Measurements from ENCODE around the gene KDM6A. TPM values are rescaled to one million over a fixed set of nuclear protein-coding genes. Genes with fewer than 3 reads are reported as not detected.

KDM6A gene
- total and polyA plus RNA-seq, 2 of the 13 experiments (the other 11 are each of a cell fraction or from before 2014, with no cell fraction given): 16.7 to 18.2 TPM

DNA sequence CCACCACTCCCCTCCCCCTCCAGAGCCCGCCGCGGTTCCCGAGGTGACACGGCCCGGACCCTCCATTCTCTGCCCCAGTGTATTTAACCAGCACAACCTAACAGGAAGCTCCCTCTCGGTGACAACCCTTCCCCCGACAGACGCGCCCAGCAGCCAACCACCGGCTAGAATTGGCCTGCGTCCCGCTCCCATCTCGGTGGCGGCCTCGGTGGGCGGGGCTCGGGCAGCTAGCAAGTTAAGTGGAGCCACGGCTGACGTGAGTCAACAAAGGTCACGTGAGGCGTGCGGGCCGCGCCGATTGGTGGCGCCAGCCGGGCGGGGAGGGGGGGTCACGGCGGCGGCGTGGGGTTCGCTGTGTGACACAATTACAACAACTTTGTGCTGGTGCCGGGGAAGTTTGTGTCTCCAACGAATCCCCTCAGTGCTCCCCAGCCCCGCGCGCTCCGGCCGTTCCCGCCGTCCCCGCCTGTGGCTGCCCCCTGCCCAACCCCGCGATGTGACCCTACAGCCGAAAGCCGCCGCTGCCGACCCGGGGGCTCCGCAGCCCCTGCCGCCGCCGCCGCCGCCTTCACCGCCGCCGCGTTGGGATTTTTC, at the start of gene KDM6A (continued):
- TF ChIP-seq, protein P1, sequence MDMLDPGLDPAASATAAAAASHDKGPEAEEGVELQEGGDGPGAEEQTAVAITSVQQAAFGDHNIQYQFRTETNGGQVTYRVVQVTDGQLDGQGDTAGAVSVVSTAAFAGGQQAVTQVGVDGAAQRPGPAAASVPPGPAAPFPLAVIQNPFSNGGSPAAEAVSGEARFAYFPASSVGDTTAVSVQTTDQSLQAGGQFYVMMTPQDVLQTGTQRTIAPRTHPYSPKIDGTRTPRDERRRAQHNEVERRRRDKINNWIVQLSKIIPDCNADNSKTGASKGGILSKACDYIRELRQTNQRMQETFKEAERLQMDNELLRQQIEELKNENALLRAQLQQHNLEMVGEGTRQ (IDR thresholded peaks at IDR 0.05; ENCODE audit: low read depth, low read length): peak; percentile 88
- TF ChIP-seq, protein P1 (CRISPR knock-in tag; IDR thresholded peaks at IDR 0.05; ENCODE audit: borderline replicate concordance): peak; percentile 94; the same call in 1 of the 2 replicates
- TF ChIP-seq, protein P2, sequence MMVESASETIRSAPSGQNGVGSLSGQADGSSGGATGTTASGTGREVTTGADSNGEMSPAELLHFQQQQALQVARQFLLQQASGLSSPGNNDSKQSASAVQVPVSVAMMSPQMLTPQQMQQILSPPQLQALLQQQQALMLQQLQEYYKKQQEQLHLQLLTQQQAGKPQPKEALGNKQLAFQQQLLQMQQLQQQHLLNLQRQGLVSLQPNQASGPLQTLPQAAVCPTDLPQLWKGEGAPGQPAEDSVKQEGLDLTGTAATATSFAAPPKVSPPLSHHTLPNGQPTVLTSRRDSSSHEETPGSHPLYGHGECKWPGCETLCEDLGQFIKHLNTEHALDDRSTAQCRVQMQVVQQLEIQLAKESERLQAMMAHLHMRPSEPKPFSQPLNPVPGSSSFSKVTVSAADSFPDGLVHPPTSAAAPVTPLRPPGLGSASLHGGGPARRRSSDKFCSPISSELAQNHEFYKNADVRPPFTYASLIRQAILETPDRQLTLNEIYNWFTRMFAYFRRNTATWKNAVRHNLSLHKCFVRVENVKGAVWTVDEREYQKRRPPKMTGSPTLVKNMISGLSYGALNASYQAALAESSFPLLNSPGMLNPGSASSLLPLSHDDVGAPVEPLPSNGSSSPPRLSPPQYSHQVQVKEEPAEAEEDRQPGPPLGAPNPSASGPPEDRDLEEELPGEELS (CRISPR knock-in tag; IDR thresholded peaks at IDR 0.05): peak; percentile 28; the same call in 1 of the 2 replicates
- no peak; the same call in 1 of the 2 replicates for TF ChIP-seq NFKB2 (CRISPR knock-in tag; IDR thresholded peaks at IDR 0.05; ENCODE audit: borderline replicate concordance)
- no peak for TF ChIP-seq ZNF17 (CRISPR knock-in tag; IDR thresholded peaks at IDR 0.05)
- TF ChIP-seq, protein P3, sequence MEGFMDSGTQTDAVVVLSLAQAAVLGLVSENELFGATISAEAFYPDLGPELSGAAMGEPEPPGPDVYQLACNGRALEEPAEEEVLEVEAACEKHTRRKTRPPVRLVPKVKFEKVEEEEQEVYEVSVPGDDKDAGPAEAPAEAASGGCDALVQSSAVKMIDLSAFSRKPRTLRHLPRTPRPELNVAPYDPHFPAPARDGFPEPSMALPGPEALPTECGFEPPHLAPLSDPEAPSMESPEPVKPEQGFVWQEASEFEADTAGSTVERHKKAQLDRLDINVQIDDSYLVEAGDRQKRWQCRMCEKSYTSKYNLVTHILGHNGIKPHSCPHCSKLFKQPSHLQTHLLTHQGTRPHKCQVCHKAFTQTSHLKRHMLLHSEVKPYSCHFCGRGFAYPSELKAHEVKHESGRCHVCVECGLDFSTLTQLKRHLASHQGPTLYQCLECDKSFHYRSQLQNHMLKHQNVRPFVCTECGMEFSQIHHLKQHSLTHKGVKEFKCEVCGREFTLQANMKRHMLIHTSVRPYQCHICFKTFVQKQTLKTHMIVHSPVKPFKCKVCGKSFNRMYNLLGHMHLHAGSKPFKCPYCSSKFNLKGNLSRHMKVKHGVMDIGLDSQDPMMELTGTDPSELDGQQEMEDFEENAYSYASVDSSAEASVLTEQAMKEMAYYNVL (CRISPR knock-in tag; IDR thresholded peaks at IDR 0.05; ENCODE audit: borderline replicate concordance): no peak
- 0 out of 2 replicates have a peak, but pooled peaks have one; percentile 20 for TF ChIP-seq ZSCAN21 (CRISPR knock-in tag; IDR thresholded peaks at IDR 0.05; ENCODE audit: borderline replicate concordance)
- TF ChIP-seq, protein P4, sequence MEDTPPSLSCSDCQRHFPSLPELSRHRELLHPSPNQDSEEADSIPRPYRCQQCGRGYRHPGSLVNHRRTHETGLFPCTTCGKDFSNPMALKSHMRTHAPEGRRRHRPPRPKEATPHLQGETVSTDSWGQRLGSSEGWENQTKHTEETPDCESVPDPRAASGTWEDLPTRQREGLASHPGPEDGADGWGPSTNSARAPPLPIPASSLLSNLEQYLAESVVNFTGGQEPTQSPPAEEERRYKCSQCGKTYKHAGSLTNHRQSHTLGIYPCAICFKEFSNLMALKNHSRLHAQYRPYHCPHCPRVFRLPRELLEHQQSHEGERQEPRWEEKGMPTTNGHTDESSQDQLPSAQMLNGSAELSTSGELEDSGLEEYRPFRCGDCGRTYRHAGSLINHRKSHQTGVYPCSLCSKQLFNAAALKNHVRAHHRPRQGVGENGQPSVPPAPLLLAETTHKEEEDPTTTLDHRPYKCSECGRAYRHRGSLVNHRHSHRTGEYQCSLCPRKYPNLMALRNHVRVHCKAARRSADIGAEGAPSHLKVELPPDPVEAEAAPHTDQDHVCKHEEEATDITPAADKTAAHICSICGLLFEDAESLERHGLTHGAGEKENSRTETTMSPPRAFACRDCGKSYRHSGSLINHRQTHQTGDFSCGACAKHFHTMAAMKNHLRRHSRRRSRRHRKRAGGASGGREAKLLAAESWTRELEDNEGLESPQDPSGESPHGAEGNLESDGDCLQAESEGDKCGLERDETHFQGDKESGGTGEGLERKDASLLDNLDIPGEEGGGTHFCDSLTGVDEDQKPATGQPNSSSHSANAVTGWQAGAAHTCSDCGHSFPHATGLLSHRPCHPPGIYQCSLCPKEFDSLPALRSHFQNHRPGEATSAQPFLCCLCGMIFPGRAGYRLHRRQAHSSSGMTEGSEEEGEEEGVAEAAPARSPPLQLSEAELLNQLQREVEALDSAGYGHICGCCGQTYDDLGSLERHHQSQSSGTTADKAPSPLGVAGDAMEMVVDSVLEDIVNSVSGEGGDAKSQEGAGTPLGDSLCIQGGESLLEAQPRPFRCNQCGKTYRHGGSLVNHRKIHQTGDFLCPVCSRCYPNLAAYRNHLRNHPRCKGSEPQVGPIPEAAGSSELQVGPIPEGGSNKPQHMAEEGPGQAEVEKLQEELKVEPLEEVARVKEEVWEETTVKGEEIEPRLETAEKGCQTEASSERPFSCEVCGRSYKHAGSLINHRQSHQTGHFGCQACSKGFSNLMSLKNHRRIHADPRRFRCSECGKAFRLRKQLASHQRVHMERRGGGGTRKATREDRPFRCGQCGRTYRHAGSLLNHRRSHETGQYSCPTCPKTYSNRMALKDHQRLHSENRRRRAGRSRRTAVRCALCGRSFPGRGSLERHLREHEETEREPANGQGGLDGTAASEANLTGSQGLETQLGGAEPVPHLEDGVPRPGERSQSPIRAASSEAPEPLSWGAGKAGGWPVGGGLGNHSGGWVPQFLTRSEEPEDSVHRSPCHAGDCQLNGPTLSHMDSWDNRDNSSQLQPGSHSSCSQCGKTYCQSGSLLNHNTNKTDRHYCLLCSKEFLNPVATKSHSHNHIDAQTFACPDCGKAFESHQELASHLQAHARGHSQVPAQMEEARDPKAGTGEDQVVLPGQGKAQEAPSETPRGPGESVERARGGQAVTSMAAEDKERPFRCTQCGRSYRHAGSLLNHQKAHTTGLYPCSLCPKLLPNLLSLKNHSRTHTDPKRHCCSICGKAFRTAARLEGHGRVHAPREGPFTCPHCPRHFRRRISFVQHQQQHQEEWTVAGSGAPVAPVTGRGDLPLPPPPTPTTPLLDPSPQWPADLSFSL (CRISPR knock-in tag; IDR thresholded peaks at IDR 0.05): peak; percentile 76; the same call in 1 of the 2 replicates
- TF ChIP-seq SMAD3 (CRISPR knock-in tag; IDR thresholded peaks at IDR 0.05): no peak
- no peak for TF ChIP-seq ZNF251 (CRISPR knock-in tag; IDR thresholded peaks at IDR 0.05)
- TF ChIP-seq, protein P5, sequence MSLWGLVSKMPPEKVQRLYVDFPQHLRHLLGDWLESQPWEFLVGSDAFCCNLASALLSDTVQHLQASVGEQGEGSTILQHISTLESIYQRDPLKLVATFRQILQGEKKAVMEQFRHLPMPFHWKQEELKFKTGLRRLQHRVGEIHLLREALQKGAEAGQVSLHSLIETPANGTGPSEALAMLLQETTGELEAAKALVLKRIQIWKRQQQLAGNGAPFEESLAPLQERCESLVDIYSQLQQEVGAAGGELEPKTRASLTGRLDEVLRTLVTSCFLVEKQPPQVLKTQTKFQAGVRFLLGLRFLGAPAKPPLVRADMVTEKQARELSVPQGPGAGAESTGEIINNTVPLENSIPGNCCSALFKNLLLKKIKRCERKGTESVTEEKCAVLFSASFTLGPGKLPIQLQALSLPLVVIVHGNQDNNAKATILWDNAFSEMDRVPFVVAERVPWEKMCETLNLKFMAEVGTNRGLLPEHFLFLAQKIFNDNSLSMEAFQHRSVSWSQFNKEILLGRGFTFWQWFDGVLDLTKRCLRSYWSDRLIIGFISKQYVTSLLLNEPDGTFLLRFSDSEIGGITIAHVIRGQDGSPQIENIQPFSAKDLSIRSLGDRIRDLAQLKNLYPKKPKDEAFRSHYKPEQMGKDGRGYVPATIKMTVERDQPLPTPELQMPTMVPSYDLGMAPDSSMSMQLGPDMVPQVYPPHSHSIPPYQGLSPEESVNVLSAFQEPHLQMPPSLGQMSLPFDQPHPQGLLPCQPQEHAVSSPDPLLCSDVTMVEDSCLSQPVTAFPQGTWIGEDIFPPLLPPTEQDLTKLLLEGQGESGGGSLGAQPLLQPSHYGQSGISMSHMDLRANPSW (CRISPR knock-in tag; IDR thresholded peaks at IDR 0.05; ENCODE audit: borderline replicate concordance): no peak
